Calu3 (cell line): ENCODE results near the gene SYNE1. TPM values are rescaled to one million over a fixed set of nuclear protein-coding genes. Genes with fewer than 3 reads are reported as not detected.

Source experiments
- BruUV-seq: library from RNA; stranded (reverse); fragments of 400-500 nt; replicated peaks from 2 replicates; lab custom pipeline; 2021; lab: Mats Ljungman, UMichigan
- CTCF ChIA-PET: fragments of 300-600 bp; sonication (Branson Sonifier 250); formaldehyde crosslinking; loops from one replicate; lab custom pipeline; 2022; ENCODE audit warnings: antibody characterized with exemption; lab: Charles Lee
- DNase-seq: peaks from one replicate; pipeline ENCODE4 v3.0.0; 2022
- H3K27ac Mint-ChIP-seq: one replicate; pipeline ENCODE4 v1.8.0; 2022; ENCODE audit warnings: mixed read lengths; ENCODE audit not compliant: unreplicated experiment
- H3K27me3 Mint-ChIP-seq: one replicate; pipeline ENCODE4 v1.8.0; 2022; ENCODE audit warnings: mixed read lengths; ENCODE audit not compliant: unreplicated experiment
- H3K36me3 Mint-ChIP-seq: one replicate; pipeline ENCODE4 v1.8.0; 2022; ENCODE audit warnings: mild to moderate bottlenecking, moderate library complexity, mixed read lengths; ENCODE audit not compliant: insufficient read depth, unreplicated experiment
- H3K4me1 Mint-ChIP-seq: one replicate; pipeline ENCODE4 v1.8.0; 2022; ENCODE audit warnings: mild to moderate bottlenecking, low read depth, mixed read lengths; ENCODE audit not compliant: unreplicated experiment
- H3K4me3 Mint-ChIP-seq: one replicate; pipeline ENCODE4 v1.8.0; 2022; ENCODE audit warnings: mild to moderate bottlenecking, low read depth, moderate library complexity, mixed read lengths; ENCODE audit not compliant: unreplicated experiment
- H3K9me3 Mint-ChIP-seq: one replicate; pipeline ENCODE4 v1.8.0; 2022; ENCODE audit warnings: low read depth, mixed read lengths; ENCODE audit not compliant: unreplicated experiment
- intact Hi-C: fragments of 100-400 bp; cut with micrococcal nuclease; formaldehyde crosslinking; loops from one replicate; pipeline ENCODE4 v1.10.0; 2022; ENCODE audit not compliant: unreplicated experiment
- total RNA-seq: library from RNA; stranded (reverse); gene quantifications from 2 replicates; pipeline ENCODE4 v1.2.3, GENCODE V29; 2022
- TF ChIP-seq, protein P1 (sequence below): fragments of 200-600 bp; IDR thresholded peaks from one replicate; pipeline ENCODE4 v1.8.0; 2022; ENCODE audit warnings: antibody characterized with exemption; ENCODE audit not compliant: unreplicated experiment

The SYNE1 gene
- total RNA-seq, 1 experiment from 2014 or later: 28.1 TPM

DNA sequence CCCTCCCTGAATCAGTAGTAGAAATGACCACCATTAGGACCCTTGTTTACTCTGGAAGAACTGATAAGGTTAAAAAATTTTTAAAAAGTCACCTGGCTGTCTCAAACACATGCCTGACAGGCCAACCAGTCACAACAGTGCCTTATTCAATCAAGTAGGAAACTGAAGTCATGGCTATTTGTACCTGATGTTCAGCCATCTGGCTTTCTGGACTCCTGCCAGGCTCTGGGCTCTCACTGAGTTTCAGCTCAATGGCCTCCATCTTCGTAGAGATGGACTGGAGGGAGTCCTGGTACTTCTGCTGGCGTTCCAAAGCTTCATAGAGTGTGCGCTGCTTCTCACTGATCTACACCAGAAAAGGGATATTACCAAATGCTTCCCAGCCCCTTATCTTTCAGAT, 343.8 kb downstream of the SYNE1 start:
- Mint-ChIP-seq H3K27me3 (no peaks in the 10 kb centered on the region), H3K4me1 (peaks cover 18% of the 10 kb centered on the region), H3K36me3 (no peaks in the 10 kb centered on the region), H3K9me3 (no peaks in the 10 kb centered on the region), H3K27ac (no peak overlapping the region), H3K4me3 (no peak overlapping the region)
- no TSS peak for BruUV-seq
- intact Hi-C loops: no loop called here
- TF ChIP-seq, protein P1, sequence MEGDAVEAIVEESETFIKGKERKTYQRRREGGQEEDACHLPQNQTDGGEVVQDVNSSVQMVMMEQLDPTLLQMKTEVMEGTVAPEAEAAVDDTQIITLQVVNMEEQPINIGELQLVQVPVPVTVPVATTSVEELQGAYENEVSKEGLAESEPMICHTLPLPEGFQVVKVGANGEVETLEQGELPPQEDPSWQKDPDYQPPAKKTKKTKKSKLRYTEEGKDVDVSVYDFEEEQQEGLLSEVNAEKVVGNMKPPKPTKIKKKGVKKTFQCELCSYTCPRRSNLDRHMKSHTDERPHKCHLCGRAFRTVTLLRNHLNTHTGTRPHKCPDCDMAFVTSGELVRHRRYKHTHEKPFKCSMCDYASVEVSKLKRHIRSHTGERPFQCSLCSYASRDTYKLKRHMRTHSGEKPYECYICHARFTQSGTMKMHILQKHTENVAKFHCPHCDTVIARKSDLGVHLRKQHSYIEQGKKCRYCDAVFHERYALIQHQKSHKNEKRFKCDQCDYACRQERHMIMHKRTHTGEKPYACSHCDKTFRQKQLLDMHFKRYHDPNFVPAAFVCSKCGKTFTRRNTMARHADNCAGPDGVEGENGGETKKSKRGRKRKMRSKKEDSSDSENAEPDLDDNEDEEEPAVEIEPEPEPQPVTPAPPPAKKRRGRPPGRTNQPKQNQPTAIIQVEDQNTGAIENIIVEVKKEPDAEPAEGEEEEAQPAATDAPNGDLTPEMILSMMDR: no peak
- CTCF ChIA-PET: no interaction called here
- DNase-seq: no peak

DNA sequence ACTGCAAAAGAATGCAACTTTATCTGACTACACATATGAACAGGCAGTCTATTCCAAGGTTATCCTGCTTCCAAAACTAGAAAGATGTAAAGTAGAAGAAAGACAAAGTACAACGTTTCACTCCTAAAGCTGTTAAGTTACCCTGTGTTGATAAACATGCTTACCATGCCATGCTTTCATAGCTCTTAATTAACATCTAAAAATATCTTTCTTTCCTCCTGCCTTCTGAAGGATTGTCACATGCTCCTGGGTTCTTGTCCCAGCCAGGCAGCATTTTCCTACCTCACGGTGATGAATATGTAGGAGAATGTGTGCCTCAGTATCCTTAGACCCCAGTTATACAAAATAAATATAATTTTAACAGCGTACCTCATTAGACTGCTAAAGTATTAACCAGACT, 344.6 kb downstream of the SYNE1 start:
- H3K9me3 Mint-ChIP-seq: no peaks in the 10 kb centered on the region
- CTCF ChIA-PET: interaction anchor here (0.5 kb wide), 1 partner anchor 357 kb away, joined by 4 read pairs; no protein-coding TSS in a partner anchor
- intact Hi-C loops: no loop called here

DNA sequence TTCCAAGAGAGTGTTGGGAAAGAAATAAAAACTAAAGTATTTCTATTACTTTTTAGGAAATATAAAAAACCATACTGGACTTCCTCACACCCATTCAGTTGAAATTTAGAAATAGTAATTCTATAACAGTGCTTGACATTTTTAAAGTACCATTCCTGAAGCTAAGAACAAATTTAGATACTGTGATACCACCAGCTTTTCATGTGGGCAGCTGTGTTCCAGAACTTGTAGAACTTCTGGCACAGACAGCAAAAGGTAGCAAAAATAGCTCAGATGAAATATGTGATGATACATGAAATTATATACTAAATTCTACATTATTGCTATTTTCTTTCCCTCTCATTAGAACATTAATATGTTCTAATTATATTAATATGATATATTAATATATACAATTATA, 346.5 kb downstream of the SYNE1 start:
- H3K27me3 Mint-ChIP-seq: no peaks in the 10 kb centered on the region
- BruUV-seq: no TSS peak
- CTCF ChIA-PET: no interaction called here
- no peak overlapping the region for H3K27ac Mint-ChIP-seq
- peaks cover 6% of the 10 kb centered on the region for H3K4me1 Mint-ChIP-seq
- H3K4me3 Mint-ChIP-seq: no peak overlapping the region
- intact Hi-C loops: no loop called here
- no peaks in the 10 kb centered on the region for H3K36me3 Mint-ChIP-seq
- TF ChIP-seq, protein P1: no peak
- DNase-seq: no peak
- H3K9me3 Mint-ChIP-seq: no peaks in the 10 kb centered on the region

More for the DNA sequence above, 344.6 kb downstream of the SYNE1 start:
- no peak for DNase-seq
- Mint-ChIP-seq H3K36me3 (no peaks in the 10 kb centered on the region), H3K4me1 (peaks cover 18% of the 10 kb centered on the region), H3K4me3 (no peak overlapping the region), H3K27ac (no peak overlapping the region), H3K27me3 (no peaks in the 10 kb centered on the region)
- BruUV-seq: no TSS peak
- TF ChIP-seq, protein P1: no peak

DNA sequence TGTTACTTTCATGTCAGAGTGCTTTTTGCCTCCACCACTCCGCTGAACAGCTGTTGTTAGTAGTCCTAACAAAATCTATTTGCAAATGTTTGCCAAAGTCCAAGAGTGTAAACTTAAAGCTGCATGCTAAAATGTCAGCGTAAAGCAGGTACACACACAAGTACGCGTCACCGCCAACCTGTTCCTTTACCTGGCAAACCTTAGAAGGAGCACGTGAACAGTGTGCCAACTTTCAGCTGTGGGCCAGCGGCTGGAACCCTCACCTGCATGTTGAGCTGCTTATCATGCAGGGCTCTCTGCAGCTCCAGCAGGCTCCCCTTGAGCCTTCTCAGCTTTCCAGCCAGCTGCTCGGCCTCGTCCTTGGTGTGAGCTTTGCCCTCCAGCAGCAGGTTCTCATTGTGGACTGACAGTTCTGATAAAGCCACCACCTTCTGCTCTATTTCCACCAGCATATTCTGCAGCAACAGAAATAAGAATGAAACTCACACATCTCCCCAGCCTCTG, 359.3 kb downstream of the SYNE1 start:
- CTCF ChIA-PET: interaction anchor here (0.7 kb wide), 1 partner anchor 754 kb away, joined by 4 read pairs; no protein-coding TSS in a partner anchor
- intact Hi-C loops: no loop called here

More for the DNA sequence above, 359.3 kb downstream of the SYNE1 start:
- Mint-ChIP-seq H3K36me3 (no peaks in the 10 kb centered on the region), H3K4me1 (peaks cover 9% of the 10 kb centered on the region), H3K9me3 (no peaks in the 10 kb centered on the region), H3K27ac (no peak overlapping the region), H3K27me3 (no peaks in the 10 kb centered on the region), H3K4me3 (no peak overlapping the region)
- BruUV-seq: no TSS peak
- TF ChIP-seq, protein P1: no peak
- no peak for DNase-seq
